GM21367 (cell line): Measurements from ENCODE around the gene TPX2.

ENCODE experiments used
- ATAC-seq: cut with Tn5 transposase; IDR thresholded peaks from one replicate; pipeline ENCODE4 v1.9.1; 2021; ENCODE audit not compliant: unreplicated experiment

Gene TPX2

GRCh38 chr20:31845300-31845863 lies 106.3 kb downstream of the TPX2 start, which contains the start of gene FOXS1:
TSS of gene FOXS1 (minus strand) at chr20:31845604. CDS start at chr20:31845542, 62 bp downstream.
- no peak for ATAC-seq

GRCh38 chr20:31846793-31847138 lies 107.7 kb downstream of the TPX2 start:
- ATAC-seq, result no peak

GRCh38 chr20:31848088-31848999 lies 109.3 kb downstream of the TPX2 start:
- ATAC-seq, result no peak

GRCh38 chr20:31849306-31849930 lies 110.3 kb downstream of the TPX2 start:
- ATAC-seq, result no peak
